AG09309 (cell line): Measurements from ENCODE around the gene UQCRC1.

Source experiments
- DNase-seq: peaks from one replicate; pipeline ENCODE4 v3.0.0-alpha.2; 2010; ENCODE audit warnings: low read depth
- H3K4me3 ChIP-seq: 2 replicates; pipeline ENCODE4 v1.5.1; 2011; ENCODE audit warnings: mild to moderate bottlenecking, low read depth, low read length, moderate library complexity; ENCODE audit not compliant: control insufficient read depth
- TF ChIP-seq, protein P1 (sequence below): IDR thresholded peaks from 2 replicates; pipeline ENCODE4 v1.5.1; 2011; ENCODE audit warnings: mild to moderate bottlenecking, low read depth, low read length, inconsistent platforms; ENCODE audit not compliant: insufficient read depth, control insufficient read depth; ENCODE audit errors: missing control alignments

UQCRC1 gene

DNA sequence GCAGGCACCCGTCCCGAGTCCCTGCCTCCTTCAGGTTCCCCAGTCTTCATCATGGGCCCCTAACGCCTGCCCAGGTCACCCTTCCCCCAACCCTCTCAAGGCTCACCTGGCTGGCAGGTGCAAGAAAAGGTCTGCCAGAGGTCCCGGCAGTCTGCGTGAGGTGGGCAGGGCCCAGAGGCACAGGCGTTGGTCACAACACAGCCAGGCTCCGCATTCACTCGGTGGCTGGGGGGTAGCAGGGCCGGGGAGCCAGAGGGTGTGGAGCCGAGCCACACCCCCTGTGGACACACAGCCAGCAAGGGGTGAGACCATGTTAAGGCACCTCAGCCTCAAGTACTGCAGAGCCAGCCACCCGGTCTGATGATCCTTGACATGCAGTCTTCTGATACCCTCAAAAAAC lies 42.3 kb upstream of the UQCRC1 start:
- TF ChIP-seq, protein P1, sequence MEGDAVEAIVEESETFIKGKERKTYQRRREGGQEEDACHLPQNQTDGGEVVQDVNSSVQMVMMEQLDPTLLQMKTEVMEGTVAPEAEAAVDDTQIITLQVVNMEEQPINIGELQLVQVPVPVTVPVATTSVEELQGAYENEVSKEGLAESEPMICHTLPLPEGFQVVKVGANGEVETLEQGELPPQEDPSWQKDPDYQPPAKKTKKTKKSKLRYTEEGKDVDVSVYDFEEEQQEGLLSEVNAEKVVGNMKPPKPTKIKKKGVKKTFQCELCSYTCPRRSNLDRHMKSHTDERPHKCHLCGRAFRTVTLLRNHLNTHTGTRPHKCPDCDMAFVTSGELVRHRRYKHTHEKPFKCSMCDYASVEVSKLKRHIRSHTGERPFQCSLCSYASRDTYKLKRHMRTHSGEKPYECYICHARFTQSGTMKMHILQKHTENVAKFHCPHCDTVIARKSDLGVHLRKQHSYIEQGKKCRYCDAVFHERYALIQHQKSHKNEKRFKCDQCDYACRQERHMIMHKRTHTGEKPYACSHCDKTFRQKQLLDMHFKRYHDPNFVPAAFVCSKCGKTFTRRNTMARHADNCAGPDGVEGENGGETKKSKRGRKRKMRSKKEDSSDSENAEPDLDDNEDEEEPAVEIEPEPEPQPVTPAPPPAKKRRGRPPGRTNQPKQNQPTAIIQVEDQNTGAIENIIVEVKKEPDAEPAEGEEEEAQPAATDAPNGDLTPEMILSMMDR, result no peak
- DNase-seq, result no peak
- no peak overlapping the region for H3K4me3 ChIP-seq

DNA sequence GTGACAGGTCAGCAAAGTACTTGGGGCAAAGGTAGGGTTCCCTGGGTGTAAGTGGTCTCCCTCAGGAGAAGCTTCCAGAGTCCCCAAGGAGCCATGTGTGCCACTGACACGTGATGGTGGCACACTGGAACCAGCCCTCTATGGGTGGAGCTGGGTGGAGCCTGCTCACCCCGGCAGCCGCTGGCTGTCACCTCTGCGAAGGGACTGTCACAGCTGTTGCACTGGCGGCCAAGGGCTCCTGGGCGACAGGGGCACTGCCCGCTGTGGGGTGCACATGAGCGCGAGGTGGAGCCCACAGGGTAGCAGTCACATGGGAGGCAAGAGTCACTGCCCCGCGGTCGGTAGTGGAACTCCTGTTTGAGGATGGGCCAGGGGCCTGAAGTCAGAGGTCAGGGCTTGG lies 41.3 kb upstream of the UQCRC1 start:
- DNase-seq, result no peak
- TF ChIP-seq, protein P1, result no peak
- H3K4me3 ChIP-seq, result no peak overlapping the region

DNA sequence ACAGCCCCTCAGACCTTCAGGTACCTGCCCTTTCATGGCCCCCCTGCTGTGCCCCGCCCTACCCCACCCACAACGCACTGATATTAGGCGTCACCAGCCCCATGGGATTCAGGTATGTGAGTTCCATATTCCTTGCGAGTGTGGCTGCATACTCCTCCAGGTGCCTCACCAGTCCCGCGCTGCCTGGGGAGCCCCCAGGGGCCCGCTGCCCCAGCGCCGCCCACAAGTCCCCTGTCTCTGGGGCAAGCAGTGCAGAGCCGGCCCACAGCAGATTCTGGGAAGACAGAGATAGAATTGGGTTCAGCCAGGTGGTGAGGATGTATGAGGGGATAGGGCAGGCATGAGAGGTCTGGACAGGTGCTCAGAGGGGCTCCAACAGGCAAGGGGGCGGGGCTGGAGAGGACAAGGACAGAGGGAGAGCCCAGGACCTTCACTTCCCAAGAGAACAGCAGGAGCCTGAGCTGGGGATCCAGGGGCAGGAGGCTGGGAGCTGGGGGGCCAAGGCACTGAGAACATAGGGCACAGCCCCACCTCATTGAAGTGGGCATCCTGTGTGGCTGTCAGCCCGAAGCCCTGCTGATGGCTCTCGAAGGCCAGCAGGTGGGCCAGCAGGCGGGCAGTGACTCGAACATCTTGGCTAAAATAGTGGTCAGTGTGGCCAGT lies 38.9 kb upstream of the UQCRC1 start:
- TF ChIP-seq, protein P1, result no peak
- no peak for DNase-seq
- H3K4me3 ChIP-seq, result no peak overlapping the region

DNA sequence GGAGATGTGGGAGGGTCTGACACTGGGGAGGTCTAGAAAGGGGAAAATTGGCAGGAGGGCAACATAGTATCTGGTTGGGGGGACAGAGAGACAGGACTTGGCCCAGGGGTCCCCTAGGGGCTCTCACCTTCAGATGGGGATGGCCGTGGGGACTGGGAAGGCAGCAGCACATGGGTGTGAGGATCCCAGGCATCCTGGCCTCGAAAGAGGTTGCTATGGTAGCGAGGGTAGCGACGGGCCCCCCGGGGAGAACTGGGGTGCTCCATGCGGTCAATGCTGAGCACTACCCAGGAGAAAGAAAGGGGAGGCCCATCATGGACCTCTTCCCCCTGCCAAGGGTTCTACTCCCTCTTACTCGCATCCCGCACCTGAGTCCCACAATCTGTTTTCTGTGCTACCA lies 38.3 kb upstream of the UQCRC1 start:
- TF ChIP-seq, protein P1, result no peak
- DNase-seq, result no peak

DNA sequence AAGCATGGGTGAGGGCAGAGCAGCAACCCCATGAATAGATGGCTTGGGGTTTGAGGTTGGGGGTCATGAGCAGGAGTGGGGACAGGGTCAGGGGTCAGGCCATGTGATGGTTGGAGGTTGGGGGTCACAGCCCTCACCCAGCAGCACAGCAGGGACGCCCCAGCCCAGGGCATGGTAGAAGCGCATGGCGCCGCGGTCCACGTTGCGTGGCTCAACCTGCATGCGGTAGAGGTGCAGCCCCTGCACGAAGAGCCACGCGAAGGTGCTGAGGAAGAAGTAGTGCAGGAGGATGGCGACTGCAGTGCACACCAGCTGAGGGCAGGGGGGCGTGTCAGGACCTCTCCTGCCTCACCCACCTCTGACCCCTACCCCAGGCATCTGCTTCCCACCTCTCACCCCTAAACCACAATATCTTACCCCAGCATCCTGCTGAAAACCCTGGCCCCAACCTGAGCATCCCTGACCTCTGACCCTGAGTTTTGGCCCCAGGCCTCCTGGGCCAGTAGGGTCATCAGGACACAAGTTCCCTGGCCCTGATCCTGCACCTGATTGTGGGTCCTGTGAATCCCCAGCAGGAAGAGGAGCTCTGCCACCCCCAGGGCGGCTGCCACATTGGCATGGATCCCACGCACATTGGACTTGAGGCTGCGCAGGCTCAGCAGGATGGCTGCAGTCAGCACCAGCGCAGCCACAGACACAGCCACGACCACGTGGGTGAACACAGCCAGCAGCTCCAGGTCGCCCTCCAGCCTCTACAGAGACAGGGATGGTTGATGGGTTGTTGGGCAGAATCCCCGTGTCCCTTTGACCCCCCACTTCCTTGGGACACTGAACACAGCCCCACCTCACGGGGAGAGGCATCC lies 35.7 kb upstream of the UQCRC1 start:
- H3K4me3 ChIP-seq, result no peak overlapping the region
- TF ChIP-seq, protein P1, result no peak
- no peak for DNase-seq

More for the DNA sequence above, 38.3 kb upstream of the UQCRC1 start:
- H3K4me3 ChIP-seq, result no peak overlapping the region

DNA sequence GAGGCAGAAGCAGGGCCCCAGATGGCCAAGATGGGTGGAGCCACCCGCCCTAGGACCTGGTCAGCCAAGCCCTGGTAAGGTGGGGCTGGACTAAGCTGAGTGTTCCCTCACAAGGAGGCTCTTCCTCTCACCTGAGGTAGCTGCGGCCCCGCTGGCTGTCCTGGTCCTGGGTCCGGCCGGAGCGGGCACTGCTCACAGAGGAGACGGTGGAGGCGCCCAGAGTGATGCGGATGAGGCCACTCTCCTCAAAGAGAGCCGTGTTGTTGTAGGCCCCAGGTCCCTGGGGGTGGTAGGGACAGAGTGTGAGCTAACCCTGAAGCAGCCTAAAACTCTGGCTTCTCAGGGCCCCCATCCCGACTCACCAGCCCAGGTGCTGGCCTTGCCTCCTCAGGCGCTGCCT lies 33.2 kb upstream of the UQCRC1 start:
- no peak overlapping the region for H3K4me3 ChIP-seq
- DNase-seq, result no peak
- TF ChIP-seq, protein P1, result no peak

DNA sequence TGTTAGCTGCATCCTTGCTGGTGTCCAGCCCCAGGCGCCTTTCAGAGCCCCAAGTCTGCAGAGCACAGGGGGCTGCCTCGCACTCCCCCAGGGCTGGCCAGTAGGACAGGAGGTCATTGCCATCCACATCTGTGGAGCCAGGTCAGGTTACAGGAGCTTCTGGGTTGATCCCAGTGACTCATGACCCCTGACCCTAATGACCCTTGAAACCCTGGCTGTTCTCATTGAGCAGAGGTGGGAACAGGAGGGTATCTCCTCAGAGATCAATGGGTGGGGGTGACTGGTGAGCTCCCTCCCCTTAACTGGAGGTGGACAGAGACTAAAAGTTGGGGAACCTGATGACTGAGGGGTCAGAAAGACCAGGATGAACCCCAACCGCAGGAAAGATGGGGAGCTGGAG lies 31.9 kb upstream of the UQCRC1 start:
- no peak for DNase-seq
- no peak overlapping the region for H3K4me3 ChIP-seq
- TF ChIP-seq, protein P1, result no peak
